Head of caudate nucleus (tissue), 42 donors: ENCODE data around the gene MSANTD1.

Source experiments
- DNase-seq, 42 donors: peaks; one replicate each; pipeline versions ENCODE4 v3.0.0 to v3.0.0-alpha.2; 2020 to 2021; ENCODE audit warnings: mixed read lengths in 7 of 42
- intact Hi-C: fragments of 100-400 bp; cut with DNase I; formaldehyde crosslinking; loops from one replicate; pipeline ENCODE4 v1.15.0; 2022

The MSANTD1 gene

DNA sequence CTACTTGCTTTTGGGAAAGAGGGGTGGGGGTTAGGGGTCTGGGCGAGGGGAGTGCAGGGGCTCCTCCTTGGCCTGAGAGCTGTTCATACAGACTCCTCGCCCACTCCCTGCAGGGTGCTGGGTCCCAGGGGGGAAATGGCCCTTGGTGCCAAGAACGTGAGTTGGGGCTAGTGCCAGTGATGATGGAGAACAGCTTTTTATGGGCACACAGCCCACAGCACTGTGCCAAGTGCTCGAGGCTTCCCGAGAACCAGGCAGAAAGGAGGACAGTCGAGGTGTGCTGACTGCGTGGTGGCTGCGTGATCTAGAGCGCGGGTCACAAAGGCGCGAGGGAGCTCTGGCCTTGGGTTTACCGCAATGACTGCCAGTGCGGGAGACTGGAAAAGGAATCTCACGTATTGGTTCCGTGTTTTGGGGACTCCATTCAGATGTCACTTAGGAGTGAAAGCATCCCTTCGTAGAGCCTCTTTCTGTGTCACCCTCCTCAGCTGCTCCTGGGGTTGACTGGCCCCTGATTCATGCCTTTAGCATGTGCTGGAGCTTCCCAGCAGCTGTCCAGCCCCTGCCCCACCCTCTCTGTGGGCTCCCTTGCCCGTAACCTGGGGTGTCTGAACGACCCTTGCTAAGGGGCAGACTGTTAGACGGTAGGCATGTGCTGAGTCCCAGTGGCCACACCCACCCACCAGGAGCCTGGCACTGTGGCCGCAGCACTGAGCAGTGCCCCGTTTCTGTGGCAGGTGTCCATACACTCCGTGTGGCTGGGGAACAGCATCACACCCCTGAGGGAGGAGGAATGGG, 20.9 kb upstream of the MSANTD1 start:
- intact Hi-C loops: no loop called here
- DNase-seq: peak in 5 of 42 donors; percentile 3 to 24 (median 20)

DNA sequence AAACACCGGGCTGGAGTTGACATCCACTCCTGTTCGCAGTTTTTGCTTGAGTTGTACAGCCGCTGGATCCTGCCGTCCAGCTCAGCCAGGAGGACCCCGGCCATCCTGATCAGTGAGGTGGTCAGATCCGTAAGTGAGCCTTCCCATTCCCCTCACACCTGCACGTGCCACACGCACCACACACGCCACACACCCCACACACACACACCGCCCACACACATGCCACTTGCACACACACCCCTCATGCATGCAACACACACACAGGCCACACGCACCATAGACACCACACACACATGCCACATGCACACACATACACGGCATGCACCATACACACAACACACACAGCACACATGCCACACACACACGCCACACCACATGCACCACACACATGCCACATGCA, 20.1 kb upstream of the MSANTD1 start:
- intact Hi-C loops: no loop called here
- peak in 3 of 42 donors; percentile 1 to 29 (median 12) for DNase-seq

DNA sequence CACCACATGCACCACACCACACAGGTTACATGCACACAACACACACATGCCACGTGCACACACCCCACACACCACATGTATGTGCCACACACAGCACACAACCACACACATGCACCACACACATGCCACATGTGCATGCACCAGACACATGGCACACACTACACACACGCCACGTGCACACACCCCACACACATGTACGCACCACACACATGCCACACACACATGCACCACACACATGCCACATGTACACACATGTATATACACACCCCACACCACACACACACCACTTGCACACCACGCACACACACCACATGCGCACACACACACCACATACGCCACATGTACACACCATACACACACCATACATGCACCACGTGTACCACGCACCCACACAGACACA, 19.6 kb upstream of the MSANTD1 start:
- no peak for DNase-seq
- intact Hi-C loops: no loop called here

DNA sequence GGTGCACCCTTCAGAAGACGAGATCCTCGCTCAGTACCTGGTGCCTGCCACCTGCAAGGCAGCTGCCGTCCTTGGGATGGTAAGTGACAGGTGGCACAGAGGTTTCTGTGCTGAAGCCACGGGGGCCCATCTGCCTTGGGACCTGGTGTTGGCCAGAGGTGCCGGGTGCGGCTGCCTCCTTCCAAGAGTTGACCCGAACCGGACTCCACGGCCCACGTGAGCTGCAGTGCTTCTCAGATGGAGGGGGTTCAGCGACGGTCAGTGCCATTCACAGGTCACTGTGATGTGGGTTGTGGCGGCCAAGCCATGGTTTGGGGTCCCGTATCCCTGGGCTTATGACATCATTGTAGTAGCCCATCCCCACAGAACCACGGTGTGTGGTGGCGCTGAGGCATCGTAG, 19.0 kb upstream of the MSANTD1 start:
- intact Hi-C loops: no loop called here
- no peak for DNase-seq

DNA sequence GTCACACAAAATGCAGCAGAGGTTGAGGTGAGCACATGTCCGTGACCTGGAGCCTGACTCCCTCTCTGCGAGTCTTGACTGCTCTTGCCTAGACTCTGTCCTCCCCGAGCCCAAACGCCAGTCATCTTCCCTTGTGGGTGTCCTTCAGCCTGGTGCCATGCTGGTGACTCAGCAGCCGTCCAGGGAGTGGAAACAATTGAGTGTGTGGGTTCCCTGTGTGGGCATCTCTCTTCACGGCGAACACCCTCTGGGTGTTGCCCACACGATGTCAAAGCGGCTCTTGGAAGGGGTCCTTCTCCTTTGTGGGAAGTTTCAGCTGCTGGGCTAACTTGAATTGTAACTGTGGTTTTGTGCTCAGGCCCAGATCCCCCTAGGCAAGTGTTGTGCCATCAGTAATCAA, 17.5 kb upstream of the MSANTD1 start:
- intact Hi-C loops: no loop called here
- DNase-seq: no peak

DNA sequence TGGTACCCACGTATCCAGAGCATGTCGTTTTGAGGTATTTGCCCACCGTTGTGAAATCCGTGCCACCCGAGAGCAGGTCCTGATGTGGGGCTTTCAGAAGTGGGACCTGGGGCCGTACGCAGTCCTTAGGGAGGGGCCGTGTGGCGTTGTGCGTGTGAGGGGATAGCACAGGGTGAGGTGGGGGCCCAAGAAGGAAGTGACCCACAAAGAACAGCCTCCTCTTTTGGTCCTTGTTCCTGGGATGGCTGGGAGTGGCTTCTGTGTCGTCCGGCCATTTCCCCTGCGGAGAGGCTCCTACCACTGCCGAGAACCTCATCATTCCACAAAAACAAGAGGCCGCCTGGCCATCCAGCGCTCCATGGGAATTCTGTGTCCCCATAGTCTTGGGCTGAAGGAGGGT, 17.0 kb upstream of the MSANTD1 start:
- intact Hi-C loops: no loop called here

DNA sequence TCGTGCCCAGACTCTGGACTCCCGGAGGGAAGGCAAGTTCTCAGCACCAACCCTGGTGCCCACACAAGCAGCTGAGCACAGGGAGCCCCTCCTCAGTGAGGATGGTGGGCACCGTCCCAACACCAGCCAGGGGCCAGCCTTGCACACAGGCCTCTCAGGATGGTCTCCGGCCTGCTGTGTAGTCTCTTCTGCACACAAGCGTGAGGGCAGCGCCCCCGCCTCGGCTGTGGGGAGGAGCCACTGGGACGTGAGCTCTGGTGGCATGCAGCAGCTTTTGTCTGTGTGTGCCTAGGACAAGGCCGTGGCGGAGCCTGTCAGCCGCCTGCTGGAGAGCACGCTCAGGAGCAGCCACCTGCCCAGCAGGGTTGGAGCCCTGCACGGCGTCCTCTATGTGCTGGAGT, 16.1 kb upstream of the MSANTD1 start:
- DNase-seq: no peak
- intact Hi-C loops: no loop called here

More for the DNA sequence above, 17.0 kb upstream of the MSANTD1 start:
- DNase-seq: no peak

DNA sequence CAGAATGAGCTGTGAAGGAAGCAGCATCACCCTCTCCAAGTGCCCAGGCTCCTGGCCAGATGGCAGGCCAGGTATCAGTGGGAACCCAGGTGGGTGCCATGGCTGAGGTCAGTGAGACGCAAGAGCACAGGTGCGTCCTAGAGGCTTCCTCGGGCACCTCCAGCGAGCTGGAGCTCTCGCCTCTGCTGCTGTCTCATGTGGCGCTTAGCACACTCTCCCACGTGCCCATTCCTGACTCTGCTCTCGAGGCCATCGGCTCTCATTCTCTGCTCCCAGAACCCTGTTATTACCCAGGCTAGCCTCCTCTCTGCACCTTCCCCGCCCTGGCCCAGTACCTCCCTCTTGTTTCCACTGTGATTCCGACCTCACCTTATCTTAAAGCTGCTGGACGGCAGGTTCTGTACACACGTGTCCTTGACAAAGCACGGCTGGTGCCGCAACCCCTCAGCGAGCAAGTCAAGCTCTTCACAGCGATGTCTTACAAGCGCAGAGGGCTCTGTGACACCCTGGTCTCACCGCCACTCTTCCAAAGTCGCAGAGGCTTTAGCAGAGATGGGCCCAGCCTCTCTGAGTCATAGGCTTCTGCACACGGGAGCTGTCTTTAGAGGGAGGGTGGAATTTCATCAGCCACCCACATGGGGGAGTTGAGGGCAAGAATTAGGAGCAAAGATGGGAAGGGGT, 15.4 kb upstream of the MSANTD1 start:
- intact Hi-C loops: no loop called here

DNA sequence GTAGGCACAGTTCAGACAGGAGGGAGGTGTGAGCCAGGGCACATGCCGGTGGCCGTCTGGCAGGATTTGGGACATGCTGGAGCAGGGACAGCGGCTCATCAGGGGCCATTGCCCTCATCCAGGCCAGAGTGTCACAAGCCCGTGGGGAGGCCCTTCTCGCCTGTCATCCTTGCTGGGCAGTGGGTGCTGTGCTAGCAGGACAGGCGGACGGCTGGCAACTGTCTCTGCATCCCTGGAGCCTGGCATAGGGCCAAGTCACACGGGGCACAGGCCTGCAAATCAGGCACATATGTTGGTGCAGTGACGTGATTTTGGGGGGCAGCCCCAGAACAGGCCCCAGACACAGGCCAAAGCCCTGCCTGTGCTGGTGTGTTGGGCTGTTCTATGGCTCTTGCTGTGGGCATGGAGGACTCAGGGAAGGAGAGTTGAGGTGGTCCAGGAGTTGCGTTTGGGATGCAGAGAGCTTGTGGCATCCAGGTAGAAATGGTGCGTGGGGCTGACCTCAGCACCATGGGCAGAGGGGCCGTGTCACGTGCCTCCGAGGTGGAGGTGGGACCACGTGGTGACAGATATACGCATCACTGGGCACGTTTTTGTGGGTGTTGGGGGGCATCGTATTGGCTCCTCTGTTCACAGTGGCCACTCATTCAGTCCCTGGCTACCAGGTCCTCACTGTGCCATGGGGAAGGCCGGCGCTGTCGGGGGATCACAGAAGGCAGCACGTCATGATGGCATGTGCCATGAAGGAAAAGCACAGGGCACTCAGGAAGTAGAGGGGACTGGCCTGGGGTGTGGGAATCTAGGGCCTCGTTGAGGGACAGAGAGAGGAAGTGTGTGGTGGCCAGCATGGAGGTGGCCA, 14.6 kb upstream of the MSANTD1 start:
- intact Hi-C loops: no loop called here
- no peak for DNase-seq

More for the DNA sequence above, 15.4 kb upstream of the MSANTD1 start:
- DNase-seq: peak in 31 of 42 donors; percentile 13 to 83 (median 50)

DNA sequence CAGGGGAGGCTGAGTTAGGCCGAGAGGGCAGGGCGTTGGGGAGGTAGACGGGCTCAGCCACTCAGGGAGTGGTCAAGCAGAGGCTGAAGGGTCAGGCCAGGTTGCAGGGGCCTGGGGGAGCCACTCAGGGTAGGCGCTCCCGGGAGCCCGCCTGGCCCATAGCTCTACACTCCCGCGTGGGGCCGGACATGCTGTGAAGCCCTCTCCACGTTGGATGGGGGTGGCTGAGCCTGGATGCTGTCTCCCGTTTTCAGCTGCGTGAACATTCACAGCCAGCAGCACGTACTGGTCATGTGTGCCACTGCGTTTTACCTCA, 14.0 kb upstream of the MSANTD1 start:
- intact Hi-C loops: no loop called here
- no peak for DNase-seq

DNA sequence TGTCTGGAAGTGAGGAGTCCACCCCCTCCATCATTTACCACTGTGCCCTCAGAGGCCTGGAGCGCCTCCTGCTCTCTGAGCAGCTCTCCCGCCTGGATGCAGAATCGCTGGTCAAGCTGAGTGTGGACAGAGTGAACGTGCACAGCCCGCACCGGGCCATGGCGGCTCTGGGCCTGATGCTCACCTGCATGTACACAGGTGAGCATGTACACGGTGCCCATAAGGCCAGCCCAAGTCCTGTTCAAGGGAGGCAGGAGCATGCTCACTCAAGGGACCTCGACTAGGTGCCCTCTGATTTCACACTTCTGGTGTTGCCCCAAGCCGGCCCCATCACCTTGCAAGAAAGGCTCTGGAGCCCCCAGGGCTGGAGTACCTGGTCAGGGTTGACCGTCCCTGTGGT, 13.4 kb upstream of the MSANTD1 start:
- no peak for DNase-seq
- intact Hi-C loops: no loop called here

DNA sequence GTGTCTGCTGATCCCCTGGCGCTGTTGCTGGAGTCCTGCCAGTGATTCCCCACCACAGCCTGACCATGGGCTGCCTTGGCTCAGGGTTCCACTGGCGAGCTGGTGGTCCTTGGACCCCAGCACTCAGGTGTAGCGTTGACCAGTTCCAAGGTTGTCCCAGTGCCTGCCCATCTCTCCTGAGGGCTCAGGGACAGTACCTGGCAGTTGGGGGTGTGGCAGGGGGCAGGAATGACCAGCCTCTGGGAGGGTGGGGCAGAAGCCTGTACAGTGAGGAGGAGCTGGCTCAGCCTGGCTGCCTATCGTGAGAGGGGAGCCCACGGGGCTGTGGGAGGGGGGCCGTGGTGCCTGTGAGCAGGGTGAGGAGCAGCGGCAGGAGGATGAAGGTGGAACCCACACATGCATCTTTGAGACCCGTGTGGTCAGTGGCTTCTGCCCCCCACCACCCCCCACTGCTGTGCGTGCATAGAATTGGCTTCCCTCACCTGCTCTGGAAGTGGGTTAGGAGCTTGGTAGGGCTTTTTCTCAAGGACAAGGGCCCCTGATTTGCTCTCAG, 12.6 kb upstream of the MSANTD1 start:
- no peak for DNase-seq
- intact Hi-C loops: no loop called here

DNA sequence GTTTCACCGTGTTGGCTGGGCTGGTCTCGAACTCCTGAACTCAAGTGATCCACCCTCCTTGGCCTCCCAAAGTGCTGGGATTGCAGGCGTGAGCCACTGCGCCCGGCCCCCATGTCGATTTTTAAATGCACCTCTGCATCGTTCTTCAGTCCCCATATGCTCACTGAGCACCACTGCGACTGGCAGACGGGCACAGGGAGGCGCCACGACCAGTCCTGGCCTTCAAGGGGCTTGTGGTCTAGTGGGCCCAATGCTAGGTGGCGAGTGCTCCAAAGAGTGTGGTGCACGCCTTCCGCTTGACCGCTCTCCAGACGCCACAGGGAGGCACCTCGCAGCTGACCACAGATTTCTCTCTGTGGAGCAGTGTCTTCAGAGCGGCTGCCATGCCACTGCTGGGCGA, 11.7 kb upstream of the MSANTD1 start:
- intact Hi-C loops: no loop called here
- no peak for DNase-seq

DNA sequence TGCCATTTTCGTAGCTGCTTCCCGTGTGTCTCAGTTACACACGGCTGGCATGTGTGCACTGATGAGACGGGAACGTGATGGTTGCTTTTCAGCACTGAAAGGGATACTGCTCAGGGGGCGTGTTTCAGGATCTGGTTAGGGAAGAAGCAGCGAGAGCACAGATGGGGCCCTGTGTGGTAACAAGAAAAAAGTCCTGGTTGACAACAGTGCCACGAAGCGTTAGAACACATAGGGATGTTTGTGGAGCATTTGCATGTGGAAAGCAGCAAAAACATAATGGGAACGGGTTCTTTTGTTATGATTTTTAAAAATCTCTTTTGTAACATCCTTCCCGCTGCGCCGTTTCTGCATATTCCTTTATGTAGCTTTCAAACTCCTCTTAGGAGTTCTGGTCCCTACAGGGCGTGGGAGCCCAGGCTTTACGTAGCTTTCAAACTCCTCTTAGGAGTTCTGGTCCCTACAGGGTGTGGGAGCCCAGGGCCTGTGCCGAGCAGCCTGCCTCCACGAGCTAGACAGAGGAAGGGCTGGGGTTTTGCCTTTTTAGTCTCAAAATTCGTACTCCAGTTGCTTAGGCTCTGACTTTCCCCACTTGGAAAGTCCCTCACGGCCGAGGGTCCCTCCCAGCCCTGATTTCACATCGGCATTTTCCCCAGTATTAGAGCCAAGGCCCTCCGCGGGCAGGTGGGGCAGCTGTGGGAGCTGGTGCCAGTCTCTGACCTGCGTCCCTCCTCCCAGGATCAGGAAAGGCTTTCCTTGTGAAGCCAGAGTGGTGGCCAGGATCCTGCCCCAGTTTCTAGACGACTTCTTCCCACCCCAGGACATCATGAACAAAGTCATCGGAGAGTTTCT, 11.0 kb upstream of the MSANTD1 start:
- no peak for DNase-seq
- intact Hi-C loops: no loop called here

DNA sequence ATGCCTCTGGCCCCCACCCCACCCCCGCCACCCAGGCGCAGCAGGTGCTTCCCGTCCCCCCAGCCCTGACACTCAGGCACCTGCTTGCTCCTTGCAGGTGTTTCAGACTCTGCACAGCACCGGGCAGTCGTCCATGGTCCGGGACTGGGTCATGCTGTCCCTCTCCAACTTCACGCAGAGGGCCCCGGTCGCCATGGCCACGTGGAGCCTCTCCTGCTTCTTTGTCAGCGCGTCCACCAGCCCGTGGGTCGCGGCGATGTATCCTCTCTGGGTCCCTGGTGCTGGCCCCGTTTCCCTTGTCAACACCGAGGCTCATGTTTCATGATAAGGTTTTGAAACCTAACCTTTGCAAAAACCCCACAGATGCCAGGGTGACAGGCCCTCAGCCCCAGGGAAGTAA, 10.2 kb upstream of the MSANTD1 start:
- DNase-seq: no peak
- intact Hi-C loops: no loop called here

DNA sequence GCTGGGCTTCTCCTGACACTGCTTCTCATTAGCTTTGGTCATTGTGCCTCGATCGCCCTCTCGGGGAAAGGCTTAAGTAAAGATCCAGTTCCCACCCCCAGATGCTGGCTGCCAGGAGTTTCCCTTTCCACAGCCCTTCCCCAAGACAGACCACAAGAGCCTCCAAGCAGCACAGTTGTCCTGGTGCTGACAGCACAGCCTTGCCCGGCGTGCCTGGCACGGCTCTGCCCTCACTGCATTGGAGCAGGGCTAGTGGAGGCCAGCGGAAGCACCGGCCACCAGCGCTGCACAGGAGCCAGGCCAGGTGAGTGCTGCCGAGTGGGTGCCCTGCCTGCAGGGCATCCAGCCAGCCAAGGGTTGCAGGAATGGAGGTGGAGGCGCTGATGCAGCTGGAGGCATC, 9.7 kb upstream of the MSANTD1 start:
- DNase-seq: no peak

DNA sequence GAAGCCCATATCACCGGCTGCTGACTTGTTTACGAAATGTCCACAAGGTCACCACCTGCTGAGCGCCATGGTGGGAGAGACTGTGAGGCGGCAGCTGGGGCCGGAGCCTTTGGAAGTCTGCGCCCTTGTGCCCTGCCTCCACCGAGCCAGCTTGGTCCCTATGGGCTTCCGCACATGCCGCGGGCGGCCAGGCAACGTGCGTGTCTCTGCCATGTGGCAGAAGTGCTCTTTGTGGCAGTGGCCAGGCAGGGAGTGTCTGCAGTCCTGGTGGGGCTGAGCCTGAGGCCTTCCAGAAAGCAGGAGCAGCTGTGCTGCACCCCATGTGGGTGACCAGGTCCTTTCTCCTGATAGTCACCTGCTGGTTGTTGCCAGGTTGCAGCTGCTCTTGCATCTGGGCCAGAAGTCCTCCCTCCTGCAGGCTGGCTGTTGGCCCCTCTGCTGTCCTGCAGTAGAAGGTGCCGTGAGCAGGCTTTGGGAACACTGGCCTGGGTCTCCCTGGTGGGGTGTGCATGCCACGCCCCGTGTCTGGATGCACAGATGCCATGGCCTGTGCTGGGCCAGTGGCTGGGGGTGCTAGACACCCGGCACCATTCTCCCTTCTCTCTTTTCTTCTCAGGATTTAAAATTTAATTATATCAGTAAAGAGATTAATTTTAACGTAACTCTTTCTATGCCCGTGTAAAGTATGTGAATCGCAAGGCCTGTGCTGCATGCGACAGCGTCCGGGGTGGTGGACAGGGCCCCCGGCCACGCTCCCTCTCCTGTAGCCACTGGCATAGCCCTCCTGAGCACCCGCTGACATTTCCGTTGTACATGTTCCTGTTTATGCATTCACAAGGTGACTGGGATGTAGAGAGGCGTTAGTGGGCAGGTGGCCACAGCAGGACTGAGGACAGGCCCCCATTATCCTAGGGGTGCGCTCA, 8.7 kb upstream of the MSANTD1 start:
- intact Hi-C loops: no loop called here
- DNase-seq: no peak

More for the DNA sequence above, 9.7 kb upstream of the MSANTD1 start:
- intact Hi-C loops: no loop called here
